ENCODE results near the gene C16orf95.

The C16orf95 gene

GRCh38 chr16:87314990-87315420 is 2.2 kb downstream of the C16orf95 start:
- no peak for DNase-seq

- no peak for DNase-seq
These were observed 5.2 kb downstream of the C16orf95 start for GRCh38 chr16:87312008-87312407.

GRCh38 chr16:87311387-87311786 is 5.8 kb downstream of the C16orf95 start:
- DNase-seq = no peak

GRCh38 chr16:87310610-87311009 is 6.6 kb downstream of the C16orf95 start:
- no peak for DNase-seq

GRCh38 chr16:87309620-87310525 is 7.3 kb downstream of the C16orf95 start:
- DNase-seq = no peak

- no peak for DNase-seq
These were observed 8.4 kb downstream of the C16orf95 start for GRCh38 chr16:87308826-87309225.

- no peak for DNase-seq
These were observed 10.7 kb downstream of the C16orf95 start for GRCh38 chr16:87306516-87306915.

DNA sequence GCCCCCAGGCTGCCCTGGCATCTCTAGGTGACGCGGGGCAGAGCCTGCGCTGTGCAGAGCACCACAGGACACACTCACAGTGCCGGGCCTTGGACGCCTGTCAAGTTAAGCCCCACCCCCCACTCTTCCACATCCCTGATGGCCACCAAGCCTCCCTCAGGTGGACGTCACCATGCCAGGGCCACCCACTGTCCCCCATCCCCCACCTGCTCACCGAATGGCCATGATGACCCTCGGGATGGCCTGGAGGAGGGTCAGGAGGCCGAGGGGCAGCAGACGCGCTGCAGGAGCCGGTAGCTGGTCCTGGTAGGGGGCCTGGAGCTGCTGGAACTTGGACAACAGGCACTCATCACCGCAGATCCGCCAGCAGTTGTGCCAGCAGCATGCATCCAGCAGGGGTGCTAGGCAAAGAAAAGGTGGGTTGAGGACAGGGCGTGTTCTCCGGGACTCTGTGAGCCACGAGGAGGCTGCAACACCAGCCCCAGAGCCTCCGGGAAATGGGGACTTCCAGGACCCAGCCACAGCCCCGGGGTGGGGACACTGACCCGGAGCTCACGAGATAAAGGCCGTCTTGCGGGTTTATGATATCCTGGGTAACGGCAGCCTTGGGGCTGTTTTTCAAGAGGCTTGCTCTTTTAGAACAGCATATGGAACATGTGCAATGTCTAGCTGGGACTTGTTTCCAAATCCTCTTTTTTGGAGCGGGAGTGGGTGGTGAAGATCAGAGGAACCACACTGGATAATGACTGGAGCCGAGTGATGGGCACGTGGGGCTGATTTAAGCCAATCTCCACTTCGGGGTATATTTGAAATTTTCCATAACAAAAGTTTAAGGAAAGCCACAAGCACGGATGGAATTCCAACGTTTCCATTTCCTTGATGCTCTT is 11.4 kb downstream of the C16orf95 start:
- no peak for DNase-seq

DNA sequence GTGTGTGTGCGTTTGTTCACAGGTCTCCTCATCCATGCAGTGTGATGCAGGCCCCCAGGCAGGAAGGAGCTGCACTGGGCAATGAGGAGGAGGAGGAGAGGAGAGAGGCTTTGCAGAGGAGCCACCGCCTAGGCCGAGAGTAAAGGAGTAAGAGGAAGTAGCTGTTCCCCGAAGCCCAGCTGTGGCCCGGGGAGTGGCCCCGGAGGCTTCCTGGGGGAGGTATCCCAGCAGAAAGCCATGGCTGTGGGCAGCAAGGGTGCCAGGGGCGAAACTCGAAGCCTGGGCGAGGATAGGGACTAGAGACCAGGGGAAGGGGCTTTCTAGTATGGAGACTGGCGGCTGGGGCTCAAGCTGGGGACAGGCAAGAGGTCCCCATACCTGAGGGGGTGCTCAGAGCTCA is 12.2 kb downstream of the C16orf95 start:
- DNase-seq = no peak

DNA sequence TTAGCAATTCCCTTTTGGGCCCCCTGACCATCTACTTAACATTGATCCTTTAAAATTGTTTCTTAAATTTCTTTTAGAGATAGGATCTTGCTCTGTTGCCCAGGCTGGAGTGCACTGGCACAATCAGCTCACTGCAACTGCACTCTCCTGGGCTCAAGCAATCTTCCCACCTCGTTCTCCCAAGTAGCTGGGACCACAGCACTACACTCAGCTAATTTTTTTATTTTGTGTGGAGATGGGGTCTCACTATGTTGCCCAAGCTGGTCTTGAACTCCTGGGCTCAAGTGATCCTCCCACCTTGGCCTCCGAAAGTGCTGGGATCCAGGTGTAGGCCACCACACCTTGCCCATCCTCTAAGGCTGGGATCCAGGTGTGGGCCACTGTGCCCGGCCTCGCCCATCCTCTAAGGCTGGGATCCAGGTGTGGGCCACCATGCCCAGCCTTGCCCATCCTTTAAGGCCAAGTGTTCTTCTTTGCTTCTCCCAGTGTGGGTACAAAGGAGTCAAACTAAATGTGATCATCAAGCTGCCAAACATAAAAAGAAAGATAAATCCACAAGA is 13.2 kb downstream of the C16orf95 start:
- no peak for DNase-seq

DNA sequence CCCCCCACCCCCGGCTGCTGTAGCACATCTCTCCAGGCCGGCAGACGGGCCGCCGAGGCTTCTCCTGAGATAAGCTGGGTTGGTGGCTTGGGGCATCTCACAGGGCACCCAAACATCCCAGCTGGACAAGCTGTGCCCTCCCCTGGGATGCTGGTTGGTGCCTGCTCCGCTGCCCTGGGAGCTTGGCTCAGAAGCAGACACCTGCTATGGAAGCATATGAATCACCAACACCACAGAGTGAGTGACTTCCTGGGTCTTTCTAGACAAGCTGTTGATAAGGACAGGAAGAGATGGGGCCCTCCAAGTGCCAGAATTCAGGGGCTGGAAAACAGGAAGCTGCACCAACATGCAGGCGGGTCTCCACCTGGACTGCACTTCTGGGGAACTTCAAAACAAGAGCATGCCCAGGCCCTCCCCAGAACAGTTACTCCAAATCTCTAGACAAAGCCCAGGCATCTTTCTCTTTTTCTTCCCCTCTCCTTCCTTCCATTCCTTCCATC is 13.7 kb downstream of the C16orf95 start:
- DNase-seq = no peak

- DNase-seq = no peak
These were observed 18.2 kb downstream of the C16orf95 start for GRCh38 chr16:87298857-87299465.

DNA sequence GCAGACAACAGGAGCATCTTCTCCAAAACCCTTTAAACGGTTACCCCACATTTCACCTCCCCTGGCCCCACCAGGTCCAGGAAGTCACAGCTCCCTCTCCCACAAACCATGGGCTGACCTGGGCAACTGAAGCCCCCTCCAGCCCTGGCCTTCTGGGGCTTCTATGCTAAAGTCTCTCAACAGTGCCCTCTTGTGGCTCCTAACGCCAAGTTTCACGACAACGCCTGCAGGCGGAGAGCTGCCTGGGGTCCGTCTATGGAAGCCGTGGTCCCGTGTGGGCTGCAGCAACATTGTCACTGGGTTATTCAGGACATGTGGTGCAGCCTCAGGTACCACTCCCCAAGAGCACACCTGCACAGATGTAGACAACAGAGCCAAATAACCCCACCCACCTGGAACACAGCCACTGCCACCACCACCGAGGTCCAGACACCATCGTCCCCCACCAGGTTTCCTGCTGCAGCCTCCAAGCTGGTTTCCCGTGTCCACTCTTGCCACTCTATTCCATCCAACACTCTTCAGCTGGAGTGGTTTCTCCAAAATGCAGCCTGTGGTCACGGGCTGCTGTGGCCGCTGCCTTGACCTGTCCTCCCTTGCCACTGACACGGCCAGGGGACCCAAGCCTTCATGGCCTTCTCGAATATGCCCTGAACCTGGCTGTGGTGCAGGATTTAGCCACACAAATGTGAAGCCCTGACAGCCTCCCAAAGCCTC is 19.1 kb downstream of the C16orf95 start:
- DNase-seq = peak; percentile 71

DNA sequence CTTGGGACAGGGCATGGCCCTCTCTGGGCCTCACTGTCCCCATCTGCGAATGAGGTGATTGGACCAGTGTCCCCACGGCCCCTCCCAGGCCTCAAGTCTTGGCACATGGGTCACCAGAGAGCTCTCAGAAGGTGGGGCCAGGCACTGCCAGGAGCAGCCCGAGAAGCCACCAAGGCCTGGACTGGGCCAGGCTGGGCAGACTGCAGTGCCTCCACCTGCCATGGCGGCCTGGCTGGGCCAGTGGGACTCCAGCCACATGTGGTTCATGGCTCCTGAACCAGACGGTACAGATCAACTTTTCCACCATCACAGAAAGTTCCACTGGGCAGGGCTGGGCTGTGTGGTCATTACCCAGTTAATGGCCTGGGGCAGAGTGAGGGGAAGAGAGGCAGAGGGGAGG is 19.8 kb downstream of the C16orf95 start:
- DNase-seq = no peak

DNA sequence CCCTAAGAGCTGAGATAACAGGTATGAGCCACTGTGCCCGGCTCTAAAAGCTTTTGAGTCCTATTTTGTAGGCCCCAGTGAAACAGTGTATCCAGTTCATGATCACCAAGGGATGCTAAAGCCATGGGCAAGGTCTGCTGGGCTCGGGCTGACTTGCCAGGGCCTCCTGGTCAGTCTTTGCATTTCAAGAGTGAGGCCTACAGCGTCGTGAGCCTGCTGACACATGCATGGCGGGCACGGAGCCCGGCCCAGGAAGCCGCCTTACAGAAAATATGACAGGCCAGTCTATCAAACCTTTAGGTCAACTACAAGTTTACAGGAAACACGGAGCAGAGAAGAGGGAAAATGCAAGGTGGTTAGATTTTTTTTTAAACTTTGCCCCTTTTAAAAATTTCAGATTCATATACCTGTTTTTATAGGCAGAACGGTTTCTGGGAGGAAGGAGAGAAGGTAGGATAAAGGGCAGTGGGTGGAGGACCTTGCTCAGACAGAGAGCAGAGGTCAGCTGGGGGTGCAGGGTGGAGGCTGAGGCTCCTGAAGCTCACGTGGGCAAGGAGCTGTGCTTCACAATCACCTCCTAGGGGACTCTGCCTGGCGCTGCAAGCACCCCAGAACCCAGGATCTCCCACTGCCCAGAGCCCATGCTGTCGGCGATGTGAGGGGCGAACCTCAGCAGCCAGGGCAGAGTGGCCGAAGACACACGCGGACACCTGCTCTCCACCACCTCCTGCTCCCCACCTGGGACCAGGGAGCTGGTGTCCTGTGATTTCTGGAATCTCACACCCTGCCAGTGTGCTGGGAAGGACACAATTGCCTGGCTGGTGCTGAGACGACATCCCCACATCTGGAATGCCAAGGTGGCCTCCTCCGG is 21.3 kb downstream of the C16orf95 start:
- DNase-seq = no peak

GRCh38 chr16:87295259-87295658 is 21.9 kb downstream of the C16orf95 start:
- DNase-seq = no peak

- DNase-seq = no peak
These were observed 23.2 kb downstream of the C16orf95 start for GRCh38 chr16:87293990-87294389.

DNA sequence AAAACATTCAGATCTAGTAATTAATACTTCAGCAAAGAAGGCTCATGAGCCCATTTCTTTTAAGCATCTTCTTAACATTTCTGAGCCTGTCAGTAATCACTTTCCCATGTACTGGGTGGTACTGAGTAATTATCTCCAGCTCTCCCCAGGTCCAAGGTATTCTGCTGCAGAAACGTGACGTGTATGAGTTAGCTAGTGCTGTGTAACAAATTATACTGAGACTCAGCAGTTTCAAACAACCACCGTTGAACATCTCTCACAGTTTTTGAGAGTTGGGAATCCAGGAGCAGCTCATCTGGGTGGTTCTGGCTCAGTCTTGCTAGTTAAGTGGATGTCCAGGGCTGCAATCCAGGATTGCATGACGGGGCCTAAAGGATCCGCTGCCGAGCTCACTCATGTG is 25.2 kb downstream of the C16orf95 start:
- no peak for DNase-seq

GRCh38 chr16:87288753-87289362 is 28.3 kb downstream of the C16orf95 start:
- no peak for DNase-seq

GRCh38 chr16:87286839-87287626 is 30.2 kb downstream of the C16orf95 start:
- no peak for DNase-seq

All from activated CD8-positive, alpha-beta memory T cell treated with anti-CD3 and anti-CD28 coated beads for 24 hours (primary cell).